GM21723 (cell line): ENCODE results near the gene DYNLRB2.

Experiments used
- ATAC-seq: cut with Tn5 transposase; IDR thresholded peaks from one replicate; pipeline ENCODE4 v1.9.1; 2021; ENCODE audit warnings: mild to moderate bottlenecking, moderate library complexity; ENCODE audit not compliant: unreplicated experiment

Gene DYNLRB2

GRCh38 chr16:80547145-80547544, 6.4 kb downstream of the DYNLRB2 start:
- no peak for ATAC-seq

GRCh38 chr16:80552277-80552676, 11.5 kb downstream of the DYNLRB2 start:
- no peak for ATAC-seq

GRCh38 chr16:80554033-80554432, 13.2 kb downstream of the DYNLRB2 start:
- no peak for ATAC-seq

- no peak for ATAC-seq
These were observed 15.7 kb downstream of the DYNLRB2 start for GRCh38 chr16:80556481-80556880.

GRCh38 chr16:80557037-80557436, 16.2 kb downstream of the DYNLRB2 start:
- ATAC-seq = no peak

GRCh38 chr16:80559369-80559768, 18.6 kb downstream of the DYNLRB2 start:
- ATAC-seq = no peak

GRCh38 chr16:80563066-80563465, 22.3 kb downstream of the DYNLRB2 start:
- no peak for ATAC-seq

GRCh38 chr16:80564394-80564793, 23.6 kb downstream of the DYNLRB2 start:
- no peak for ATAC-seq

- no peak for ATAC-seq
These were observed 28.8 kb downstream of the DYNLRB2 start for GRCh38 chr16:80569440-80570105.

- no peak for ATAC-seq
These were observed 29.3 kb downstream of the DYNLRB2 start for GRCh38 chr16:80570106-80570478.

GRCh38 chr16:80573700-80574120, 32.9 kb downstream of the DYNLRB2 start:
- no peak for ATAC-seq

- ATAC-seq = no peak
These were observed 35.6 kb downstream of the DYNLRB2 start for GRCh38 chr16:80576343-80576912.

- ATAC-seq = no peak
These were observed 36.9 kb downstream of the DYNLRB2 start for GRCh38 chr16:80577485-80578280.

GRCh38 chr16:80580109-80580832, 39.5 kb downstream of the DYNLRB2 start:
- peak; percentile 91 for ATAC-seq

GRCh38 chr16:80583466-80583865, 42.7 kb downstream of the DYNLRB2 start:
- no peak for ATAC-seq

GRCh38 chr16:80585764-80586163, 45.0 kb downstream of the DYNLRB2 start:
- ATAC-seq = no peak

GRCh38 chr16:80586476-80586875, 45.7 kb downstream of the DYNLRB2 start:
- ATAC-seq = no peak

- ATAC-seq = no peak
These were observed 46.3 kb downstream of the DYNLRB2 start for GRCh38 chr16:80587071-80587470.

- no peak for ATAC-seq
These were observed 50.5 kb downstream of the DYNLRB2 start for GRCh38 chr16:80591071-80591915.

- no peak for ATAC-seq
These were observed 51.5 kb downstream of the DYNLRB2 start for GRCh38 chr16:80592273-80592672.
